Astrocyte of the hippocampus (primary cell): ENCODE measurements around the gene LDHB.
"Not testable (repeated sequence)": the region's sequence is repeated elsewhere in the genome, so short reads cannot be mapped to it uniquely, and the experiment has no call there.

Source experiments
- DNase-seq: peaks from one replicate; pipeline ENCODE4 v3.0.0; 2011; ENCODE audit warnings: low read depth, low spot score

The LDHB gene

GRCh38 chr12:21608196-21608595 lies 49.4 kb downstream of the LDHB start:
- DNase-seq: no peak

- peak; percentile 7 for DNase-seq
These were observed 49.9 kb downstream of the LDHB start for GRCh38 chr12:21607701-21608100.

GRCh38 chr12:21606175-21606574 lies 51.5 kb downstream of the LDHB start:
- no peak for DNase-seq

GRCh38 chr12:21604245-21605101 lies 53.2 kb downstream of the LDHB start, which contains the start of gene GYS2:
TSS of gene GYS2 (minus strand) at chr12:21604847. CDS start at chr12:21604592, 255 bp downstream.
- DNase-seq: no peak

- DNase-seq: no peak
These were observed 54.9 kb downstream of the LDHB start for GRCh38 chr12:21602774-21603173.

- no peak for DNase-seq
These were observed 57.4 kb downstream of the LDHB start for GRCh38 chr12:21600196-21600595.

GRCh38 chr12:21599143-21599999 lies 58.3 kb downstream of the LDHB start:
- no peak for DNase-seq

- DNase-seq: no peak
These were observed 59.0 kb downstream of the LDHB start for GRCh38 chr12:21598651-21599050.

GRCh38 chr12:21595356-21595755 lies 62.3 kb downstream of the LDHB start:
- not testable (repeated sequence) for DNase-seq

GRCh38 chr12:21585485-21585884 lies 72.2 kb downstream of the LDHB start:
- no peak for DNase-seq
